NCI-H748 (cell line): ENCODE measurements around the gene TUBB4A.

Experiments used
- DNase-seq: peaks from one replicate; lab custom pipeline; 2025; ENCODE audit not compliant: unreplicated experiment; lab: John Stamatoyannopoulos, UW

The TUBB4A gene

GRCh38 chr19:6446452-6446851, 55.7 kb downstream of the TUBB4A start:
- no peak for DNase-seq
